Measurements from ENCODE around the gene PTGS1. TPM values are rescaled to one million over a fixed set of nuclear protein-coding genes. Genes with fewer than 3 reads are reported as not detected.

PTGS1 gene
- total RNA-seq, 1 donor from 2014 or later, result 2.2 TPM

DNA sequence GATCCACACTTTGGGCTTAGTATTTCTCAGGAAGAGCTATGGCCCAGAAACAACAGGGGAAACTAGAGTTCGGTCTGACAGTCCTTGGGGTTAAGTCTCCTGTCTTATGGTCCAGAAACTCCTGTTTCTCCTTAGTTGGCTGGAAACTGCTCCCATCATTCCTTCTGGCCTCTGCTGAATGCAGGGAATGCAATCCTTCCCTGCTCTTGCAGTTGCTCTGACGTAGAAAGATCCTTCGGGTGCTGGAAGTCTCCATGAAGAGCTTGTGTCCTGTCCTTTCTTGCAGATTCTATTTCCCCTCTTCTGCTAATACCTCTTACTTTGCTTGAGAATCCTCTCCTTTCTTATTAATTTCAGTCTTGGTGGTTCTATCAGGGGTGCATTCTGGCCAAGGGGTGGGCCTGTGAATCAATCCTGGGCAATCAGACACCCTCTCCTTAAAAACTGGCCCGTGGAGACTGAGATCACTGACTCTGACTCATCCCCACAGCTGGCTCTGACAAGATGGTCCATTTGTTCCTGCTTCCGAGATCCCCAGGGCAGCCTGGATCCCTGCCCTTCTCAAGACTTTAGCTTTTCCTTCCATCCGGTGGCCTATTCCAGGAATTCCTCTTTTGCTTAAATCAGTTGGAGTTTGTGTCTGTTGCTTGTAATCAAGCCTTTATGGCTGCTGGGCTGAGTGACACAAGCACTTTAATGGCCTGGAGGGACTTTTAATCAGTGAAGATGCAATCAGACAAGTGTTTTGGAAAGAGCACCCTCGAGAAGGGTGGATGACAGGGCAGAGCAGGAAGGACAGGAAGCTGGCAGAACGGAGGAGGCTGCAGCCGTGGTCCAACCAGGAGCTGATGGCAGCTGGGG, 23.7 kb downstream of the PTGS1 start:
- H2AFZ ChIP-seq (replicated peaks), result no peak overlapping the region

DNA sequence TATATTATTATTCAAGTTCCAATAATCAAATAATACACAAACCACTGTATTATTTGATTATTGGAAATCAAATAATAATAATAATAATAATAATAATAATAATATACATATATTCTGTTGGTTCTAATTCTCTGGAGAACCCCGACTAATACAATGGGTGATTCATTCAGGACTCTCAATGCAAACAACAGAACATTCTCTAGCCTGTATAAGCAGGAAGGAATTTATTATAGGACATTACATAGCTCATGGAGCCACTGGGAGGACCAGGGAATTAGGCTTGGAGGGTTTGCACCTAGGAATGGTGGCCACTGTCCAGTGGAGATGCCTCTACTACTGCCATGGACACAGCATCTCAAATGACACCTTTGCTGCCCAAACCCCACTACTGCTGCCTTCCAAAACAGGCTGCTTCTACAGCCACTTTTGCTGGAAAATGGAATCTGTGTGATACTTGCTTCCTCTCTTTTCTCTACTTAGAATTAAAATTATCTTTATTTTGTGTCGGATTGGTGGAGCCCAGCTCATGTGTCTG, 25.9 kb downstream of the PTGS1 start:
- Histone ChIP-seq H3K4me1 (no peaks in the 10 kb centered on the region), H3K36me3 (no peaks in the 10 kb centered on the region), H3K9me3 (ENCODE audit: low read depth) (no peaks in the 10 kb centered on the region), H3K4me2 (no peak overlapping the region), H4K20me1 (ENCODE audit: low read depth) (no peaks in the 10 kb centered on the region), H3K27me3 (peaks cover 21% of the 10 kb centered on the region), H3K9ac (no peak overlapping the region), H3F3A (ENCODE audit: low read depth) (no peaks in the 10 kb centered on the region), H2AFZ (replicated peaks) (no peak overlapping the region), H3K27ac (no peak overlapping the region), H3K4me3 (no peak overlapping the region), H3K79me2 (ENCODE audit: low read depth) (no peaks in the 10 kb centered on the region)
- TF ChIP-seq EZH2 (IDR thresholded peaks at IDR 0.05), result no peak
- no peak for TF ChIP-seq EZH2phosphoT487 (IDR thresholded peaks at IDR 0.05)
- TF ChIP-seq, protein P1, sequence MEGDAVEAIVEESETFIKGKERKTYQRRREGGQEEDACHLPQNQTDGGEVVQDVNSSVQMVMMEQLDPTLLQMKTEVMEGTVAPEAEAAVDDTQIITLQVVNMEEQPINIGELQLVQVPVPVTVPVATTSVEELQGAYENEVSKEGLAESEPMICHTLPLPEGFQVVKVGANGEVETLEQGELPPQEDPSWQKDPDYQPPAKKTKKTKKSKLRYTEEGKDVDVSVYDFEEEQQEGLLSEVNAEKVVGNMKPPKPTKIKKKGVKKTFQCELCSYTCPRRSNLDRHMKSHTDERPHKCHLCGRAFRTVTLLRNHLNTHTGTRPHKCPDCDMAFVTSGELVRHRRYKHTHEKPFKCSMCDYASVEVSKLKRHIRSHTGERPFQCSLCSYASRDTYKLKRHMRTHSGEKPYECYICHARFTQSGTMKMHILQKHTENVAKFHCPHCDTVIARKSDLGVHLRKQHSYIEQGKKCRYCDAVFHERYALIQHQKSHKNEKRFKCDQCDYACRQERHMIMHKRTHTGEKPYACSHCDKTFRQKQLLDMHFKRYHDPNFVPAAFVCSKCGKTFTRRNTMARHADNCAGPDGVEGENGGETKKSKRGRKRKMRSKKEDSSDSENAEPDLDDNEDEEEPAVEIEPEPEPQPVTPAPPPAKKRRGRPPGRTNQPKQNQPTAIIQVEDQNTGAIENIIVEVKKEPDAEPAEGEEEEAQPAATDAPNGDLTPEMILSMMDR (IDR thresholded peaks at IDR 0.05), result no peak
- Mint-ChIP-seq H3K4me3 (no peak overlapping the region), H3K27me3 (ENCODE audit: insufficient read depth, low read depth) (peaks cover 15% of the 10 kb centered on the region), H3K4me1 (peaks cover 3% of the 10 kb centered on the region), H3K27ac (no peak overlapping the region), H3K9me3 (peaks cover 12% of the 10 kb centered on the region), H3K36me3 (no peaks in the 10 kb centered on the region)
- DNase-seq (ENCODE audit: low spot score), result no peak

More for the DNA sequence above, 23.7 kb downstream of the PTGS1 start:
- Histone ChIP-seq H3F3A (ENCODE audit: low read depth) (no peaks in the 10 kb centered on the region), H3K4me3 (no peak overlapping the region), H3K27ac (no peak overlapping the region), H3K27me3 (peaks cover 3% of the 10 kb centered on the region), H3K9ac (no peak overlapping the region), H3K4me1 (no peaks in the 10 kb centered on the region), H3K36me3 (no peaks in the 10 kb centered on the region), H3K4me2 (no peak overlapping the region), H3K79me2 (ENCODE audit: low read depth) (no peaks in the 10 kb centered on the region), H4K20me1 (ENCODE audit: low read depth) (no peaks in the 10 kb centered on the region), H3K9me3 (ENCODE audit: low read depth) (no peaks in the 10 kb centered on the region)
- H3K4me1 Mint-ChIP-seq, result peaks cover 8% of the 10 kb centered on the region
- DNase-seq (ENCODE audit: low spot score), result no peak
- peaks cover 11% of the 10 kb centered on the region for H3K27me3 Mint-ChIP-seq (ENCODE audit: insufficient read depth, low read depth)
- H3K9me3 Mint-ChIP-seq, result peaks cover 2% of the 10 kb centered on the region
- H3K36me3 Mint-ChIP-seq, result no peaks in the 10 kb centered on the region
- H3K4me3 Mint-ChIP-seq, result no peak overlapping the region
- no peak overlapping the region for H3K27ac Mint-ChIP-seq
- TF ChIP-seq, protein P1 (IDR thresholded peaks at IDR 0.05), result no peak
- TF ChIP-seq EZH2phosphoT487 (IDR thresholded peaks at IDR 0.05), result no peak
- TF ChIP-seq EZH2 (IDR thresholded peaks at IDR 0.05), result no peak

DNA sequence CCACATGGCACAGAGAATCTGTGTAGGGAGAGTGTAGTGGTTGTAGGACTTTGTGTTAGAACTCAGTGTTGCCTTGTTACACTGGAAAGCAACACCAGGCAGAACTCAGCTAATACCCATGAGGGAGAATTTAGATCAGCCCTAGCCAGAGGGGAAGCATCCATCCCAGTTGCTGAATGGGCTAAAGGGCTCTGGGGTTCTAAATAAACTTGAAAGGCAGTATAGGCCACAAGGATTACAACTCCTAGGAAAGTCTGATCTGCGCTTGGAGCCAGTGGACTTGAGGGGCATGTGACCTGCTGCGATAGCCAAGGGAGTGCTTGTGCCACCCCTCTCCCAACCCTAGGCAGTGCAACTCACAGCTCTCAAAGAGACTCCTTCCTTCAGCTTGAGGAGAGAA, 26.9 kb downstream of the PTGS1 start:
- H3K9me3 ChIP-seq (ENCODE audit: low read depth), result no peaks in the 10 kb centered on the region
- Mint-ChIP-seq H3K27ac (no peak overlapping the region), H3K9me3 (peaks cover 12% of the 10 kb centered on the region), H3K4me3 (no peak overlapping the region), H3K36me3 (no peaks in the 10 kb centered on the region), H3K4me1 (peaks cover 3% of the 10 kb centered on the region), H3K27me3 (ENCODE audit: insufficient read depth, low read depth) (peaks cover 15% of the 10 kb centered on the region)
- no peak overlapping the region for H2AFZ ChIP-seq (replicated peaks)
- no peak overlapping the region for H3K27ac ChIP-seq
- no peak overlapping the region for H3K4me2 ChIP-seq
- no peaks in the 10 kb centered on the region for H4K20me1 ChIP-seq (ENCODE audit: low read depth)
- H3K27me3 ChIP-seq, result peaks cover 21% of the 10 kb centered on the region
- DNase-seq (ENCODE audit: low spot score), result no peak
- H3K4me1 ChIP-seq, result no peaks in the 10 kb centered on the region
- no peaks in the 10 kb centered on the region for H3F3A ChIP-seq (ENCODE audit: low read depth)
- no peak overlapping the region for H3K9ac ChIP-seq
- TF ChIP-seq, protein P1 (IDR thresholded peaks at IDR 0.05), result no peak
- no peak for TF ChIP-seq EZH2 (IDR thresholded peaks at IDR 0.05)
- TF ChIP-seq EZH2phosphoT487 (IDR thresholded peaks at IDR 0.05), result no peak
- H3K36me3 ChIP-seq, result no peaks in the 10 kb centered on the region
- no peaks in the 10 kb centered on the region for H3K79me2 ChIP-seq (ENCODE audit: low read depth)
- no peak overlapping the region for H3K4me3 ChIP-seq

Measured in neural progenitor cell (in vitro differentiated cells).